HFFc6 (cell line): ENCODE measurements around the gene CMSS1. TPM values are rescaled to one million over a fixed set of nuclear protein-coding genes. Genes with fewer than 3 reads are reported as not detected.

ENCODE experiments used
- DNase-seq: peaks from one replicate; pipeline ENCODE4 v3.0.0-alpha.2; 2018
- H3K27ac Mint-ChIP-seq: 2 replicates; pipeline ENCODE4 v1.8.0; 2020; ENCODE audit warnings: mild to moderate bottlenecking, mixed read lengths
- H3K27me3 Mint-ChIP-seq: 2 replicates; pipeline ENCODE4 v1.8.0; 2021; ENCODE audit warnings: mild to moderate bottlenecking, moderate library complexity, mixed read lengths; ENCODE audit not compliant: insufficient read depth
- H3K36me3 Mint-ChIP-seq: 2 replicates; pipeline ENCODE4 v1.8.0; 2021; ENCODE audit warnings: low read depth, mixed read lengths
- H3K4me1 Mint-ChIP-seq: 2 replicates; pipeline ENCODE4 v1.8.0; 2020; ENCODE audit warnings: low read depth, mixed read lengths
- H3K4me3 Mint-ChIP-seq: 2 replicates; pipeline ENCODE4 v1.8.0; 2020; ENCODE audit warnings: mild to moderate bottlenecking, moderate library complexity, mixed read lengths
- H3K9me3 Mint-ChIP-seq: 2 replicates; pipeline ENCODE4 v1.8.0; 2020; ENCODE audit warnings: mild to moderate bottlenecking, mixed read lengths
- CTCF ChIP-seq: fragments of 200-600 bp; sonication (generic); IDR thresholded peaks from 2 replicates; pipeline ENCODE4 v1.5.0; 2021; ENCODE audit warnings: antibody characterized with exemption, mild to moderate bottlenecking
- total RNA-seq, 6 experiments: library from RNA; stranded (reverse); fragmentation: NEBNext Ultra II Directional; extraction: Animal tissue kit (Norgen Biotek cat#: 25700); gene quantifications; 2 replicates in 1 of 6; 3 replicates in 5 of 6; pipeline ENCODE4 v1.2.3, GENCODE V29; 2021

Gene CMSS1
- total RNA-seq, 6 experiments from 2014 or later: 27.8 to 47.0 (median 38.1) TPM

GRCh38 chr3:99960941-99961340, 143.3 kb downstream of the CMSS1 start:
- H3K27ac Mint-ChIP-seq: peak overlapping the region; percentile 42
- TF ChIP-seq CTCF: no peak
- no peaks in the 10 kb centered on the region for H3K36me3 Mint-ChIP-seq
- H3K9me3 Mint-ChIP-seq: no peaks in the 10 kb centered on the region
- no peak for DNase-seq
- H3K27me3 Mint-ChIP-seq: no peaks in the 10 kb centered on the region
- peaks cover 49% of the 10 kb centered on the region for H3K4me1 Mint-ChIP-seq
- H3K4me3 Mint-ChIP-seq: peak overlapping the region; percentile 68

GRCh38 chr3:99961756-99962515, 144.3 kb downstream of the CMSS1 start:
- no peaks in the 10 kb centered on the region for H3K27me3 Mint-ChIP-seq
- H3K9me3 Mint-ChIP-seq: no peaks in the 10 kb centered on the region

GRCh38 chr3:99962703-99963102, 145.0 kb downstream of the CMSS1 start:
- Mint-ChIP-seq H3K27me3 (no peaks in the 10 kb centered on the region), H3K9me3 (no peaks in the 10 kb centered on the region), H3K4me3 (no peak overlapping the region), H3K36me3 (no peaks in the 10 kb centered on the region), H3K4me1 (peaks cover 56% of the 10 kb centered on the region), H3K27ac (peak overlapping the region; percentile 80)
- peak; percentile 68 for DNase-seq
- TF ChIP-seq CTCF: no peak

More at GRCh38 chr3:99961756-99962515, 144.3 kb downstream of the CMSS1 start:
- Mint-ChIP-seq H3K36me3 (no peaks in the 10 kb centered on the region), H3K4me3 (no peak overlapping the region), H3K27ac (peak overlapping the region; percentile 80), H3K4me1 (peaks cover 53% of the 10 kb centered on the region)
- DNase-seq: no peak
- no peak for TF ChIP-seq CTCF

GRCh38 chr3:99965077-99965476, 147.4 kb downstream of the CMSS1 start:
- no peaks in the 10 kb centered on the region for H3K36me3 Mint-ChIP-seq
- peaks cover 63% of the 10 kb centered on the region for H3K4me1 Mint-ChIP-seq
- no peaks in the 10 kb centered on the region for H3K9me3 Mint-ChIP-seq
- peak; percentile 5 for DNase-seq
- TF ChIP-seq CTCF: no peak
- no peak overlapping the region; the same call in 1 of the 2 replicates for H3K27ac Mint-ChIP-seq
- no peak overlapping the region for H3K4me3 Mint-ChIP-seq
- no peaks in the 10 kb centered on the region for H3K27me3 Mint-ChIP-seq

GRCh38 chr3:99965681-99966408, 148.2 kb downstream of the CMSS1 start:
- DNase-seq: no peak
- TF ChIP-seq CTCF: no peak
- H3K4me1 Mint-ChIP-seq: peaks cover 58% of the 10 kb centered on the region
- no peaks in the 10 kb centered on the region for H3K36me3 Mint-ChIP-seq
- no peaks in the 10 kb centered on the region for H3K27me3 Mint-ChIP-seq
- no peak overlapping the region for H3K27ac Mint-ChIP-seq
- H3K9me3 Mint-ChIP-seq: no peaks in the 10 kb centered on the region
- H3K4me3 Mint-ChIP-seq: no peak overlapping the region
